GM19023 (cell line): ENCODE measurements around the gene TBX20.
"Not testable (repeated sequence)": the region's sequence is repeated elsewhere in the genome, so short reads cannot be mapped to it uniquely, and the experiment has no call there.

Experiments
- ATAC-seq: cut with Tn5 transposase; IDR thresholded peaks from one replicate; pipeline ENCODE4 v1.9.1; 2021; ENCODE audit warnings: mild to moderate bottlenecking, moderate library complexity; ENCODE audit not compliant: unreplicated experiment

Gene TBX20

DNA sequence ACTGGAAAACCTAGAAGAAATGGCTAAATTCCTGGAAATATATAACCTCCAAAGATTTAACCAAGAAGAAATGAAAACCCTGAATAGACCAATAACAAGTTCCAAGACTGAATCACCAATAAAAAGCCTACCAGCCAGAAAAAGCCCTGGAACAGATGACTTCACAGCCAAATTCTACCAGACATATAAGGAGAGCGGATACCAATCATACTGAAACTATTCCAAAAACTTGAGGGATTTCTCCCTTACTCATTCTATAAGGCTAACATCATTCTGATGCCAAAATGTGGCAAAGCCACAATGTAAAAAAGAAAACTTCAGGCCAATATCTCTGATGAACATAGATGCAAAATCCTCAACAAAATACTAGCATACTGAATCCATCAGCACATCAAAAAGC lies 86.7 kb downstream of the TBX20 start:
- not testable (repeated sequence) for ATAC-seq

DNA sequence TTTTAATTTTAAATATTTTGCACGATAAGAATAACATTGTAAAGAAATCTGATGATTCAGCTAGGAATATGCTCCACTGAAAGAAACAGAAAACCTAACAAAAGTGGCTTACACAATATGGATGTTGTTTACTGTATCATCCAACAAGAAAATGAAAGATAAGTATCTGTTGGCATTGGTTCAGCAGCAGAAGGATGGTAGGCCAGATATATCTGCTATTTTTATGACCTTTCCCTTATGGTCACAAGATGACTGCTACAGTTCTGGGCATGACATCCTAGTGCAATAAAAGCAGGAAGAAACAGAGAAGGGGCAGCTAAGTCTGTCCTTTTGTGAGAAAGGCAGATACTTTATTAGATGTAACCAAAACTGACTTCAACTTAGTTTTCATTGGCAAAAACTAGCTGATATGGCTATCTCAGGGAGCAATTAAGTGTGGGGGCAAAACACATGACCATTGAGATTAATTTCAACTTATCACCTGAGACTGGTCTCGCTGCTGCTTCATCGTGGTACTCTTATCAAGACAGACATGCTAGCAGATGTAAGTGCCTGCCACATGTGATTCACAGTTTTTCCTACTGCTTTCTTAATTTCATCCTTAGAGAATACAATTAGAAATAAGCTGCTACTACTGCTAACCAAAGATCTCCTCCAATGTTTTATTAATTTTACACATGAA lies 92.7 kb downstream of the TBX20 start:
- not testable (repeated sequence) for ATAC-seq
